KOPT-K1 (cell line): ENCODE measurements around the gene MEIS2.

Experiments
- H3K27ac ChIP-seq: fragments of 200-600 bp; sonication (generic); 2 replicates; pipeline ENCODE4 v1.5.1; 2016; ENCODE audit warnings: antibody characterized with exemption, mild to moderate bottlenecking, low read depth, low read length; ENCODE audit not compliant: poor library complexity, severe bottlenecking
- H3K36me3 ChIP-seq: fragments of 200-600 bp; sonication (generic); 2 replicates; pipeline ENCODE4 v1.5.1; 2017; ENCODE audit warnings: antibody characterized with exemption, mild to moderate bottlenecking, low read length, moderate library complexity; ENCODE audit not compliant: insufficient read depth
- H3K9me3 ChIP-seq: fragments of 200-600 bp; sonication (generic); 2 replicates; pipeline ENCODE4 v1.5.1; 2017; ENCODE audit warnings: antibody characterized with exemption, low read length, mild to moderate bottlenecking; ENCODE audit not compliant: insufficient read depth, poor library complexity, severe bottlenecking

The MEIS2 gene

DNA sequence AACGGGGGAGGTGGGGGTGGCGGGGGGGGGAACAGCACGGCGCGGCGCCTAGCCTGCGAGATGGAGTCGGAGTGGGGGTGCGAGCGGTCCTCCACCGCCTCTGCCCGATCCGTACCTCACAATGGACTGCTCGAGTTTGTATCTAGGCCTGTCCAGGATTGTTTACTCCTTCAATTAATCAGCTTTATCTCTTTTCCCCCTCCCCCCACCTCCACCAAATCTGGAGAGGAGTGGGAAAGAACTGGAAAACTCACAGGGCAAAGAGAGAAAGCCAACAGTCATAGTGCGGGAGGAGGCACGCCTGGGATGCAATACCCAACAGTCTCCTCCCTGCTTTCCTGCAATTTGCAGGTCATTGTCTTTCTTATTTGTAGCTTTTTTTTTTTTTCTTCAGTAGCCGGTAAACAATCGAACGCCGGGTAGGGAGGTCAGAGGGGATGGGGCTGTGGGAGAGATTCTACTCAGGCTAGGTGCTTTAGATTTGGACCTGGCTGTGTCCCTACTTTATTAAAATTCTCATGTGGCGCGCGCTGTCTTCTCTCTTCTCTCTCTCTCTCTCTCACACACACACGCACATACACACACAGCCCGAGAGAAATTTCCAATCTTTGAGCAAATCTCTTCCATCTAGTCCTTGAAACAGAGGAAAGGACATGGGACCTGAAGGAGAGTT, 6.9 kb upstream of the MEIS2 start:
- H3K36me3 ChIP-seq: no peaks in the 10 kb centered on the region
- no peak overlapping the region for H3K27ac ChIP-seq
- H3K9me3 ChIP-seq: no peaks in the 10 kb centered on the region

DNA sequence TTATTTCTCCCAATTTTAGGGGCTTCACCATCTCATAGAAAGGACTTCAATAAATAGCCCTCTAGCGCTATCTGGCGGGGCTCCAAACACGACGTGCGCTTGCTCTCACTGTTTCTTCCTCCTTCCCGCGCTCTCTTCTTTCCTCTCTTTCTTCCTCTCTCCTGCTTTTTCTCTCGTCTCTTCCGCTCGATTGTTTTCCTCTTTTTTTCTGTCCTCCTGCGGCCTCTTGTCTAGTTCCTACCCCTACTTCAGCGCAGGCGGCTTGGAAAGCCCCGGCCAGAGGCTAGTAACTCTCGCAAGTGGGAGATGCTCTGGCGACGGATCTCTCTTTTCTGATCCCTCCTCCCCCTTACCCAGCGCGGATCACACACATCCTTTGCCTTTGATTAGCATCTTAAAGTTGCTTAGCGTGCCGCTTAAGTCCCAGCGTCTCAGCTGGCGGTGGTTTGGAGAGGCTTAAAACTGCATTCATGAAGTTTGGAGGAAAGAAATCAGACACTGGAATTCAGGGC, 6.2 kb upstream of the MEIS2 start:
- Histone ChIP-seq H3K36me3 (no peaks in the 10 kb centered on the region), H3K27ac (no peak overlapping the region), H3K9me3 (no peaks in the 10 kb centered on the region)

DNA sequence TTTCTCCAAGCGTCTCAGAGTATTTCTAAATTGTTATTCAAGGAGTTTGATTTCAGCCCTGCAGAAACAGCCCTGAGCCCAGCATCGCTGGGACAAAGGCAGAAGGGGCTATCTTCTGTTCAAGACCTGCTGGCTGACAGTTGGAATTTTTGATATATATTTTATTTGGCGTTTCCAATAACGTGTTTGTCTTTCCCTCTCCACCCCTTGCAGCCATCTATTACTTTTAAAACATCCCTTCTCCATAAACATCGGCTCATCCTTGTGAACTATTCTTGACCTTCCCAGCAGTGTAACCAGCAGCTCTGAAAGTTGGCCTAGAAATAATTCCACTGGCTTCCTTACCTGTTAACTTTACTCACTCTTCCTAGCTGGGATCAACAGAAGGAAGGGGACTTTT, 5.5 kb upstream of the MEIS2 start:
- no peaks in the 10 kb centered on the region for H3K9me3 ChIP-seq
- no peak overlapping the region for H3K27ac ChIP-seq

DNA sequence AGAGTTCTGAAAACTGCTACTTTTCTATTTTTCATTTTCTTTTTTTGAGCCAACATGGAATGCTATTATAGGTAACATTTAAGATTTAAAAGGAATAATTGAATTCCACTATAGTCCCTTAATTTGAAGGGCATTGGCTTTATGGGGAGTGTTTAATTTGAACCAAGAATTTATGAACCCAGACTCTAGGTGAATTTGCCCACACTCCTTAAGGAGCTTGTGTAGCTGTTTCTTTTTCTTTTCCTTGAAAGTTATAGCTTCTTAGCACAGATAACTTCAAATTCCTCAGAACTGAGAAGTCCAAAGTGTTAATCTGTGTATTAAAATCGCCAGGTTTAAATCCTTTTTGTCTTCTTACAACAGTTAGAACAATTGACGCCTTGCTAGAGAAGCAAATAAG, 4.7 kb upstream of the MEIS2 start:
- no peak overlapping the region for H3K27ac ChIP-seq
- no peaks in the 10 kb centered on the region for H3K9me3 ChIP-seq
- no peaks in the 10 kb centered on the region for H3K36me3 ChIP-seq

More for the DNA sequence above, 5.5 kb upstream of the MEIS2 start:
- H3K36me3 ChIP-seq: no peaks in the 10 kb centered on the region

DNA sequence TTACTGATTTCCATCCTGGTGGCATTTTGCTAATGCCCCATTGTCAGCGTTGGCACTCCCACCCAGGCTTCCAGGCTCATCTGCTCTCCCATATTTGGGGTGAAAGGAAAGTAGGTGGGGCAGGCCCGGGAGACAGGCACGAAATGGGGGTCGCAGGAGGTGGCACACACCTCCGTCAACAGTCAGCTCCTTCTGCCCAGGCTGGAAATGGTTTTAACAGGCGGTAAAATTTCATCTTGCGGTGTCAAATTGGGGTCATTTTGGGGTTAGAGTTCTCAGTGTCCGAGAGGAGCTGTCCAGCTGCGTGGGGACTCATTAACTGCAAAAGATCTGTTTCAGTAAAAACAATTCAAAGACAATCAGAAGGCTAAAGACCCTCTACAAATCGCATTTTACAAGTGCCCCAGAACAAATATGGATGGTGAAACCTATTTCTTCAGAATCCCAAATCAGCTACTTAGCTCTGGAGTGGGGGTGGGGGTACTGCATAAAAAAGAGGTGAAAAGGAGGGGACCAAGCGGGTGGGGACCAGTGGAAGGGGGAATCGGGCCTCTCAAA, 4.2 kb upstream of the MEIS2 start:
- Histone ChIP-seq H3K9me3 (no peaks in the 10 kb centered on the region), H3K27ac (no peak overlapping the region), H3K36me3 (no peaks in the 10 kb centered on the region)

DNA sequence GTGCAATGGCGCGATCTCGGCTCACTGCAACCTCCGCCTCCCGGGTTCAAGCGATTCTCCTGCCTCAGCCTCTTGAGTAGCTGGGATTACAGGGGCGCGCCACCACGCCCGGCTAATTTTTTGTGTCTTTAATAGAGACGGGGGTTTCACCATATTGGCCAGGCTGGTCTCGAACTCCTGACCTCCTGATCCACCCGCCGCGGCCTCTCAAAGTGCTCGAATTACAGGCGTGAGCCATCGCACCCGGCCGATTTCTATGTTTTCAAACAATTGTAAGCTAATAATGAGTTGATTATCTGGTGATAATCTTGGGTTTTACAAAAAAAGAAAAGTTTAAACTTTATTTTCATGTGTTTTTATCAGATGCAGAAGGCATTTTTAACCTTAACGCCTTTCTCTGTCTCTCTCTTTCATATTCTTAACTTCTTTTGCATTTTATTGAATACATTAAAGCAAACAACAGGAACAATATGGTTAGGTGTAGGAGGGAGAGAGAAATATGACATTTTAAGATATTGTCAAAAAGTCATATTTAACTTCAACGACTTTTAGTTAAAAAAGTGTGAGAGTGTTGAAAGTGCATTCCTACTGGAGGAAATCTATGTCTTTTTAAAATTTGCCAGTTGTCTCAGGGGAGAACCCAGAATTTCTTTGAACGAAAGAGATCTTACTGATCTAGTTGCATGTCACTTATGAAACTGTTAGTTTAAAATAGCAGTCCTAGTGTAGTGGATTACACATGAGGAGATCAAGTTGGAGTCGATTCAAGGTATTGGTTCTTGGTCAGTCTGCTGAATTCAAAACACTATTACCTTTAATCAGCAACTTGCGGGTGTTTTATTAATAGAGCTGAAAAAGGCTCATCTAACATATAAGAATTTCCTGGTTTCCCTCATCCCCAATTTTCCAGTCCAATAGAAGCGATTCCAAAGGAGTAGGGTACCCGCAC, 3.4 kb upstream of the MEIS2 start:
- no peak overlapping the region for H3K27ac ChIP-seq

DNA sequence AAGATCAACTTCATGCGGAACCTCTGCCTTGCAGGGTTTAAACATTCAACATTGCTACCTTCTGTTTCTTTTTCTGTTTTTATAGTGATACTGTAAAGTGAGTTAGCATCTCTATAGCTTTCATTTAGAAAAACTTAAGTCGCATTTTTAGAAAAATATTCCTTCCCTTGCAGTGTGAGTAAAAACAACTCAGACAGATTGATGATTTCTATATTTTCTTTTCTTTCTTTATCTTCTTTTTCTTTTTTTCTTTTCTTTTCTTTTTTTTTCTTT, 2.8 kb upstream of the MEIS2 start:
- H3K9me3 ChIP-seq: no peaks in the 10 kb centered on the region
- H3K27ac ChIP-seq: no peak overlapping the region
- no peaks in the 10 kb centered on the region for H3K36me3 ChIP-seq

More for the DNA sequence above, 3.4 kb upstream of the MEIS2 start:
- H3K36me3 ChIP-seq: no peaks in the 10 kb centered on the region
- no peaks in the 10 kb centered on the region for H3K9me3 ChIP-seq

DNA sequence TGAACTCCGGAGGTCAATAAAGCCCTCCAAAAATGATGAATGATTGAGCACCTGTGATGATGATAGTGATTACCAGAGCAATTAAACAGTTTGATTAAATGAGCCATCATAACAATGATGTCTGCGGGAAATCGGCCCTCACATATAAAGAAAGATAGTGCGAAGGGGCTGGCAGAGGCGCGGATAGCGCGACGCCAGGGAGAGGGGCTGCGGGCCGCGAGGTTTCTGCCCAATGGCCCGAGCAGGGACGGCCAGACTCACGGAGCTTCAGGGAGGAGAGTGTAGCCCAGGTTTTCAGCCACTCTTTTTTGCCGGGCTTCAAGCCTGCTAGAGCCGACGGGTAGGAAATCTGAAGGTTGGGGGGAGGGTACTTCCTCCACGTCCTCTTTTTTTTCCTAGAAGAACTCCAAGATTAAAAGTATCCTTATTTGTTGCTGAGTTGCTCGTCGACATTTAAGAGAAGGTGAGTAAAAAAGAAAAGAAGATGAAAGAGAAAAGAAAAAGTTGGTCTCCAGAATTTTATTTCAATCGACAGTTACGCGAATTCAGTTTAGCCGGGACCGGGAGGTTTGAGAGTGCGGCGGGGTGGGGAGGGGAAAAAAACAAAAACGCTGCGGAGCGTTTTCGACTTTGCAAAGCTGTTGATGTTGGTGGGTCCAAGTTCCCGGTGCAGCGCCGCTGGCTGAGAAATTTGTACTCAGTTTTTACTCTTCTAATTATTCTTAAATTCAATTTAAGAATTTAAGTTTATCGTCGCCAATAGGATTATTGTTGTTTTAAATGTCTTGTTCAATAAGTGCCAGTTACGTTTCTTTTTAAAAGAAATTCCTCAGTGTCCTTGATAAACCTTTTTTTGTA, 2.2 kb upstream of the MEIS2 start:
- no peak overlapping the region for H3K27ac ChIP-seq
- H3K36me3 ChIP-seq: no peaks in the 10 kb centered on the region
- H3K9me3 ChIP-seq: no peaks in the 10 kb centered on the region

DNA sequence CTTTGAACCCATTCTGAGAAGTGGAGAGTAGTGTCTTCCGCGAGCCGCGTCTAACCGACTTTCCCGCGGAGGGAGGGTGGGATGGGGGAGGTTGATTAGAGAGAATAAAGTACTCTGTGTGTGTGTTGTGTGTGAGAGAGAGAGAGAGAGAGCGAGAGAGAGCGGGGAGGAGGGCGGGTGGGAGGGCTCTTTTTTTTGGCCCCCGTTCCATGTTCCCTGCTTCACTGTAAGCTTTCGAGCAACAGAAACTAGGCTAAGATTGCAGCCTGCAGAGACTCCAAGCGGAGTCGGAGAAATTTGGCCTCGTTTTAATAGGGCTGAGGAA, 1.6 kb upstream of the MEIS2 start:
- Histone ChIP-seq H3K9me3 (no peaks in the 10 kb centered on the region), H3K27ac (no peak overlapping the region), H3K36me3 (no peaks in the 10 kb centered on the region)

DNA sequence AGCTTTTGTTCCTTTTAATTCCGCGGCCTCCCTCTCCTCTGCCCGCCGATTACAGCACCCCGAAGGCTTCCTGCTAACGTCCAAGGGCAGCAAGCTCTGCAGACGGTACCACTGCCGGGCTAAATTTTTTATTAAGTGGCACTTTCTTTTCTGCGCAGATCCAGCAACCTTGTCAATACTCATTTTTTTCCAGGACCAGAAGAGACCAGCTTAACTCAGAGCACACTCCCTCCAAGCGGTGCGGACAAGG, 542 bp upstream of the MEIS2 start:
- Histone ChIP-seq H3K9me3 (no peaks in the 10 kb centered on the region), H3K27ac (no peak overlapping the region), H3K36me3 (no peaks in the 10 kb centered on the region)

- no peak overlapping the region for H3K27ac ChIP-seq
- no peaks in the 10 kb centered on the region for H3K9me3 ChIP-seq
These were observed 835 bp downstream of the MEIS2 start for GRCh38 chr15:37099319-37100108.

GRCh38 chr15:37098468-37099318, 1.7 kb downstream of the MEIS2 start:
- Histone ChIP-seq H3K36me3 (no peaks in the 10 kb centered on the region), H3K9me3 (no peaks in the 10 kb centered on the region), H3K27ac (no peak overlapping the region)

More at GRCh38 chr15:37099319-37100108, 835 bp downstream of the MEIS2 start:
- no peaks in the 10 kb centered on the region for H3K36me3 ChIP-seq

DNA sequence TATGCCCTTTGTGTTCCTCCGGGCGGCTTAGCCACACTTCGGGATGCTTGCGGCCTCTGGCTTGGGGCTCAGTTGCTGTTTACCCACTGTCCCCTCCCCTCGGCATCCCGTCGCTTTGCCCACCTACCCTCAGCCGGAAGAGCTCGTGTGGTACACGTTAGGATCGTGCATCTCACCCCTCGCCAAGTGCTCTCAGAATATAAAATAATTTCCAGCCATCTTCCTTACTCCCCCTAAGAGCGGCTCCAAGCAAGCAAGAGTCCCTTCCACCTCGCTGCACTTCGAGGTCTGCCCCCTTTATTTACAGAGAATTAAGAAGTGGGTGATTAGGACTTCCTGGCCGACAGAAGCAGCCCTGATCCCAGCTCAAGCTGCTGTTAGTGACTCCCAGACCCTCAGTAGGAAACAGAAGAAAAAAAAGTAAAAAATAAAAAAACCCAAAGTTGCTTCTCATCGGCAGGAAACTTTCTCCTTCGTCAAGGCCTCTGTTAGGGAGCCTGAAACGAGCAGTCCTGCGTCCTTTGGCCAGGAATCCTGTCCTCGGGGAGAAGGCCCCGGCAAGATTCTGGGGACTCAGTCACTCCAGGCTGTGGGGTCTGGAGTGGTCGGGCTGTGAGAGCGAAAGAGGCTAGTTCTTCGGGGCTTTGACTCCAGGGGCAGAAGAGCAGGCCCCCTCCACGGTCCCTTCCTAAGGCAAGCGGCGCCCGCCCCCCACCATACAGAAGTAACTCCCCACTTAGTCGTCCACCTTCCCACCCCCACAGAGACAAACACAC, 3.0 kb downstream of the MEIS2 start:
- Histone ChIP-seq H3K9me3 (no peaks in the 10 kb centered on the region), H3K36me3 (no peaks in the 10 kb centered on the region), H3K27ac (no peak overlapping the region)
